ENCODE data around the gene RAB3D.

DNA sequence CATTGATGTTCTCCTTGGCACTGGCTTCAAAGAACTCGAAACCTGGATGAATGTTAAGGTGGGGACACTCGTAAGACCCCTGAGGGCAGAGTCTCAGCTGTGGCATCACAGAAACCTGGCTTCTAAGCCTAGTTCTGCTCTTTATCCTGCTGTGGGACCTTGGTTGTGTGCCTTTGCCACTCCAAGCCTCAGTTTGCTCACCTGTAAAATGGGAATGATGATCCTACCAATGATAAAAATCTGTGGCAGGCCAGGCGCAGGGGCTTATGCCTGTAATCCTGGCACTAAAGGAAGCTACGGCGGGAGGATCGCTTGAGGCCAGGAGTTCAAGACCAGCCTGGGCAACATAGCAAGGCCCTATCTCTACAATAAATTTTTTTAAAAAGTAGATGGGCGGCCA, 13.9 kb downstream of the RAB3D start:
- TF ChIP-seq POLR2A (IDR thresholded peaks at IDR 0.05; ENCODE audit: borderline replicate concordance, extremely low read depth, insufficient read depth, insufficient read length): no peak
- TF ChIP-seq, protein P1, sequence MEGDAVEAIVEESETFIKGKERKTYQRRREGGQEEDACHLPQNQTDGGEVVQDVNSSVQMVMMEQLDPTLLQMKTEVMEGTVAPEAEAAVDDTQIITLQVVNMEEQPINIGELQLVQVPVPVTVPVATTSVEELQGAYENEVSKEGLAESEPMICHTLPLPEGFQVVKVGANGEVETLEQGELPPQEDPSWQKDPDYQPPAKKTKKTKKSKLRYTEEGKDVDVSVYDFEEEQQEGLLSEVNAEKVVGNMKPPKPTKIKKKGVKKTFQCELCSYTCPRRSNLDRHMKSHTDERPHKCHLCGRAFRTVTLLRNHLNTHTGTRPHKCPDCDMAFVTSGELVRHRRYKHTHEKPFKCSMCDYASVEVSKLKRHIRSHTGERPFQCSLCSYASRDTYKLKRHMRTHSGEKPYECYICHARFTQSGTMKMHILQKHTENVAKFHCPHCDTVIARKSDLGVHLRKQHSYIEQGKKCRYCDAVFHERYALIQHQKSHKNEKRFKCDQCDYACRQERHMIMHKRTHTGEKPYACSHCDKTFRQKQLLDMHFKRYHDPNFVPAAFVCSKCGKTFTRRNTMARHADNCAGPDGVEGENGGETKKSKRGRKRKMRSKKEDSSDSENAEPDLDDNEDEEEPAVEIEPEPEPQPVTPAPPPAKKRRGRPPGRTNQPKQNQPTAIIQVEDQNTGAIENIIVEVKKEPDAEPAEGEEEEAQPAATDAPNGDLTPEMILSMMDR (IDR thresholded peaks at IDR 0.05 in 2 of 3, conservative IDR thresholded peaks at IDR 0.05 in 1 of 3; ENCODE audit: borderline replicate concordance in 1 of 3, insufficient read depth in 1 of 3, low read depth in 2 of 3, low read length in 2 of 3): no peak
- TF ChIP-seq YY1 (IDR thresholded peaks at IDR 0.05; ENCODE audit: extremely low read depth, insufficient replicate concordance, low read depth, low read length): no peak
- no peak for TF ChIP-seq EZH2 (IDR thresholded peaks at IDR 0.05)
- TF ChIP-seq, protein P2, sequence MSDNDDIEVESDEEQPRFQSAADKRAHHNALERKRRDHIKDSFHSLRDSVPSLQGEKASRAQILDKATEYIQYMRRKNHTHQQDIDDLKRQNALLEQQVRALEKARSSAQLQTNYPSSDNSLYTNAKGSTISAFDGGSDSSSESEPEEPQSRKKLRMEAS (IDR thresholded peaks at IDR 0.05): no peak
- no peak for TF ChIP-seq RAD21 (IDR thresholded peaks at IDR 0.05; ENCODE audit: low read depth)
- no peak for TF ChIP-seq ELF1 (IDR thresholded peaks at IDR 0.05; ENCODE audit: borderline replicate concordance, low read depth)
- TF ChIP-seq CEBPB (IDR thresholded peaks at IDR 0.05; ENCODE audit: low read depth): no peak
- no peak for TF ChIP-seq SIN3A (IDR thresholded peaks at IDR 0.05; ENCODE audit: low read depth)

Data from HCT116 (cell line).